ENCODE results near the gene RASGRF1.

- TF ChIP-seq POLR2AphosphoS5 (IDR thresholded peaks at IDR 0.05) (no peak), POLR2A (IDR thresholded peaks at IDR 0.05) (no peak)
- TF ChIP-seq, protein P1, sequence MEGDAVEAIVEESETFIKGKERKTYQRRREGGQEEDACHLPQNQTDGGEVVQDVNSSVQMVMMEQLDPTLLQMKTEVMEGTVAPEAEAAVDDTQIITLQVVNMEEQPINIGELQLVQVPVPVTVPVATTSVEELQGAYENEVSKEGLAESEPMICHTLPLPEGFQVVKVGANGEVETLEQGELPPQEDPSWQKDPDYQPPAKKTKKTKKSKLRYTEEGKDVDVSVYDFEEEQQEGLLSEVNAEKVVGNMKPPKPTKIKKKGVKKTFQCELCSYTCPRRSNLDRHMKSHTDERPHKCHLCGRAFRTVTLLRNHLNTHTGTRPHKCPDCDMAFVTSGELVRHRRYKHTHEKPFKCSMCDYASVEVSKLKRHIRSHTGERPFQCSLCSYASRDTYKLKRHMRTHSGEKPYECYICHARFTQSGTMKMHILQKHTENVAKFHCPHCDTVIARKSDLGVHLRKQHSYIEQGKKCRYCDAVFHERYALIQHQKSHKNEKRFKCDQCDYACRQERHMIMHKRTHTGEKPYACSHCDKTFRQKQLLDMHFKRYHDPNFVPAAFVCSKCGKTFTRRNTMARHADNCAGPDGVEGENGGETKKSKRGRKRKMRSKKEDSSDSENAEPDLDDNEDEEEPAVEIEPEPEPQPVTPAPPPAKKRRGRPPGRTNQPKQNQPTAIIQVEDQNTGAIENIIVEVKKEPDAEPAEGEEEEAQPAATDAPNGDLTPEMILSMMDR (IDR thresholded peaks at IDR 0.05), result no peak
Measured at GRCh38 chr15:79058260-79058850, 32.2 kb downstream of the RASGRF1 start.
